Nephron progenitor cell (in vitro differentiated cells): ENCODE measurements around the gene ARRB1.

Experiments
- DNase-seq: peaks from one replicate; pipeline ENCODE4 v3.0.0; 2021
- H3K27ac Mint-ChIP-seq: 2 replicates; pipeline ENCODE4 v1.8.0; 2021; ENCODE audit warnings: mild to moderate bottlenecking, moderate library complexity, mixed read lengths
- H3K27me3 Mint-ChIP-seq: 2 replicates; pipeline ENCODE4 v1.8.0; 2021; ENCODE audit warnings: mild to moderate bottlenecking, low read depth, mixed read lengths; ENCODE audit not compliant: poor library complexity
- H3K36me3 Mint-ChIP-seq: 2 replicates; pipeline ENCODE4 v1.8.0; 2021; ENCODE audit warnings: low read depth, mixed read lengths
- H3K4me1 Mint-ChIP-seq: 2 replicates; pipeline ENCODE4 v1.8.0; 2021; ENCODE audit warnings: mixed read lengths
- H3K4me3 Mint-ChIP-seq: 2 replicates; pipeline ENCODE4 v1.8.0; 2021; ENCODE audit warnings: mild to moderate bottlenecking, moderate library complexity, mixed read lengths
- H3K9me3 Mint-ChIP-seq: 2 replicates; pipeline ENCODE4 v1.8.0; 2021; ENCODE audit warnings: mild to moderate bottlenecking, moderate library complexity, mixed read lengths
- CTCF ChIP-seq: fragments of 200-600 bp; sonication (generic); IDR thresholded peaks from 2 replicates; pipeline ENCODE4 v1.5.0; 2021; ENCODE audit warnings: antibody characterized with exemption

ARRB1 gene

GRCh38 chr11:75342231-75342918 is 9.1 kb downstream of the ARRB1 start:
- no peaks in the 10 kb centered on the region for H3K9me3 Mint-ChIP-seq
- no peak for TF ChIP-seq CTCF
- no peak overlapping the region for H3K4me3 Mint-ChIP-seq
- peak overlapping the region; percentile 5 for H3K27ac Mint-ChIP-seq
- peaks cover 80% of the 10 kb centered on the region for H3K4me1 Mint-ChIP-seq
- H3K36me3 Mint-ChIP-seq: no peaks in the 10 kb centered on the region
- DNase-seq: no peak
- peaks cover 13% of the 10 kb centered on the region for H3K27me3 Mint-ChIP-seq

- no peak for DNase-seq
- Mint-ChIP-seq H3K4me3 (no peak overlapping the region), H3K36me3 (no peaks in the 10 kb centered on the region), H3K9me3 (no peaks in the 10 kb centered on the region), H3K4me1 (peaks cover 76% of the 10 kb centered on the region), H3K27ac (peak overlapping the region; percentile 5), H3K27me3 (peaks cover 16% of the 10 kb centered on the region)
- no peak for TF ChIP-seq CTCF
These were observed 9.8 kb downstream of the ARRB1 start for GRCh38 chr11:75341612-75342011.

- no peak for DNase-seq
- H3K36me3 Mint-ChIP-seq: no peaks in the 10 kb centered on the region
- H3K9me3 Mint-ChIP-seq: no peaks in the 10 kb centered on the region
- TF ChIP-seq CTCF: no peak
- peaks cover 14% of the 10 kb centered on the region for H3K27me3 Mint-ChIP-seq
- H3K4me3 Mint-ChIP-seq: no peak overlapping the region
- H3K27ac Mint-ChIP-seq: peak overlapping the region; percentile 87
- peaks cover 68% of the 10 kb centered on the region for H3K4me1 Mint-ChIP-seq
These were observed 11.6 kb downstream of the ARRB1 start for GRCh38 chr11:75339685-75340409.

- DNase-seq: no peak
- H3K9me3 Mint-ChIP-seq: no peaks in the 10 kb centered on the region
- H3K4me1 Mint-ChIP-seq: peaks cover 67% of the 10 kb centered on the region
- no peak for TF ChIP-seq CTCF
- no peak overlapping the region for H3K4me3 Mint-ChIP-seq
- no peak overlapping the region for H3K27ac Mint-ChIP-seq
- H3K36me3 Mint-ChIP-seq: no peaks in the 10 kb centered on the region
- H3K27me3 Mint-ChIP-seq: peaks cover 17% of the 10 kb centered on the region
These were observed 12.8 kb downstream of the ARRB1 start for GRCh38 chr11:75338516-75339208.

GRCh38 chr11:75337195-75337654 is 14.2 kb downstream of the ARRB1 start:
- Mint-ChIP-seq H3K36me3 (no peaks in the 10 kb centered on the region), H3K4me1 (peaks cover 53% of the 10 kb centered on the region), H3K9me3 (no peaks in the 10 kb centered on the region), H3K27ac (no peak overlapping the region), H3K4me3 (no peak overlapping the region), H3K27me3 (peaks cover 17% of the 10 kb centered on the region)
- no peak for TF ChIP-seq CTCF
- no peak for DNase-seq
